Osteoblast (primary cell): Measurements from ENCODE around the gene CACNA2D3. TPM values are rescaled to one million over a fixed set of nuclear protein-coding genes. Genes with fewer than 3 reads are reported as not detected.

Source experiments
- DNase-seq: peaks from one replicate; pipeline ENCODE4 v3.0.0; 2011; ENCODE audit warnings: low spot score, mixed read lengths; ENCODE audit not compliant: insufficient read length; ENCODE audit errors: missing footprints
- H2AFZ ChIP-seq: 2 replicates; pipeline ENCODE4 v1.6.0; 2011; ENCODE audit warnings: mild to moderate bottlenecking, low read length
- H3K27ac ChIP-seq: 2 replicates; pipeline ENCODE4 v1.5.1; 2011; ENCODE audit warnings: mild to moderate bottlenecking, low read depth, low read length, moderate library complexity
- H3K27me3 ChIP-seq: 2 replicates; pipeline ENCODE4 v1.6.0; 2012; ENCODE audit warnings: mild to moderate bottlenecking, control low read depth, inconsistent platforms, low read length, moderate library complexity; ENCODE audit not compliant: insufficient read depth
- H3K36me3 ChIP-seq: 2 replicates; pipeline ENCODE4 v1.5.1; 2011; ENCODE audit warnings: mild to moderate bottlenecking, low read length, control low read depth, moderate library complexity; ENCODE audit not compliant: insufficient read depth
- H3K4me1 ChIP-seq: 2 replicates; pipeline ENCODE4 v1.5.1; 2011; ENCODE audit warnings: mild to moderate bottlenecking, low read length, control low read depth, moderate library complexity; ENCODE audit not compliant: insufficient read depth
- H3K4me2 ChIP-seq: 2 replicates; pipeline ENCODE4 v1.6.0; 2011; ENCODE audit warnings: mild to moderate bottlenecking, low read length; ENCODE audit not compliant: insufficient read depth
- H3K4me3 ChIP-seq: fragments of 200-600 bp; sonication (generic); 3 replicates; pipeline ENCODE4 v1.5.1; 2012; ENCODE audit warnings: mild to moderate bottlenecking, low read length, inconsistent platforms; ENCODE audit not compliant: insufficient read depth
- H3K79me2 ChIP-seq: 2 replicates; pipeline ENCODE4 v1.6.0; 2012; ENCODE audit warnings: mild to moderate bottlenecking, low read length, control low read depth, inconsistent platforms; ENCODE audit not compliant: insufficient read depth
- H3K9me3 ChIP-seq: 2 replicates; pipeline ENCODE4 v1.5.1; 2011; ENCODE audit warnings: low read depth, low read length, control low read depth
- H4K20me1 ChIP-seq: 2 replicates; pipeline ENCODE4 v1.6.0; 2012; ENCODE audit warnings: mild to moderate bottlenecking, low read length, control low read depth; ENCODE audit not compliant: insufficient read depth
- total RNA-seq: library from RNA; depleted of rRNA; stranded (reverse); fragments of >200 nt; gene quantifications from 2 replicates; pipeline ENCODE4 v1.2.3, GENCODE V29; 2012
- TF ChIP-seq, protein P1 (sequence below): IDR thresholded peaks from 2 replicates; pipeline ENCODE4 v1.5.1; 2011; ENCODE audit warnings: mild to moderate bottlenecking, low read depth, low read length, moderate library complexity; ENCODE audit errors: extremely low read depth

Gene CACNA2D3
- total RNA-seq, 1 donor, result 0.36 TPM

DNA sequence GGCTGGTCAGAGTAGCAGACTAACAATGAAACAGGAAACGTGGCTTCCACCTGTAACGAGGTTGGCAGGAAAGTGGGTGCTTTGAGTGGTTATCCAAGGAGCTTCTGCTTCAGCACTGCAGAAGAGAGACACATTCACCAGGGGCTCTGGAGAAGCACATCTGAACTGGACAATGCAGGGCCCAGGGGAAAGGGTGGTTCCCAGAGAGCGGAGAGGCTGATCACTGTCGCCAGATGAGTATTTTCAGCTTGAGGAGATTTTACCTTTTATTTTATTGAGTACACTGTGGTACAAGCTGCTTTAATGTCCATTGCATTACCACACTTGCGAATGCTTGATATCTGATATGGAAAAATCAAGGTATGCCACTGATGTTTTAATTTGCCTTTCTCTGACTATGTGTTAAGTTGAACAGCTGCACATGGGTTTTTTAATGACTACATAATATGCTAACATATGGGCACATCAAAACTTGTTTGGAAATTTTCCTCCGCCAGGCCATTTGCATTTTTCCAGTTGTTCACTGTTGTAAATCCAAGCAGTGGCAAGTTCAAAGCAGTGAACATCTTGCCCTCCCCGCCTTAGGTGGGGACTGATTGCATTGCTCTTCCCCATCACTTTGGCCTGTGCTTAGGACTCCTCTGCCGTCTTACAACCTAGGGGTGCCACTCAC is 753.4 kb downstream of the CACNA2D3 start:
- no peak for DNase-seq
- Histone ChIP-seq H2AFZ (no peak overlapping the region), H3K4me3 (no peak overlapping the region), H3K27me3 (no peaks in the 10 kb centered on the region), H3K27ac (no peak overlapping the region), H3K36me3 (no peaks in the 10 kb centered on the region), H3K4me2 (no peak overlapping the region), H4K20me1 (no peaks in the 10 kb centered on the region), H3K4me1 (peaks cover 13% of the 10 kb centered on the region), H3K9me3 (no peaks in the 10 kb centered on the region), H3K79me2 (no peaks in the 10 kb centered on the region)
- TF ChIP-seq, protein P1, sequence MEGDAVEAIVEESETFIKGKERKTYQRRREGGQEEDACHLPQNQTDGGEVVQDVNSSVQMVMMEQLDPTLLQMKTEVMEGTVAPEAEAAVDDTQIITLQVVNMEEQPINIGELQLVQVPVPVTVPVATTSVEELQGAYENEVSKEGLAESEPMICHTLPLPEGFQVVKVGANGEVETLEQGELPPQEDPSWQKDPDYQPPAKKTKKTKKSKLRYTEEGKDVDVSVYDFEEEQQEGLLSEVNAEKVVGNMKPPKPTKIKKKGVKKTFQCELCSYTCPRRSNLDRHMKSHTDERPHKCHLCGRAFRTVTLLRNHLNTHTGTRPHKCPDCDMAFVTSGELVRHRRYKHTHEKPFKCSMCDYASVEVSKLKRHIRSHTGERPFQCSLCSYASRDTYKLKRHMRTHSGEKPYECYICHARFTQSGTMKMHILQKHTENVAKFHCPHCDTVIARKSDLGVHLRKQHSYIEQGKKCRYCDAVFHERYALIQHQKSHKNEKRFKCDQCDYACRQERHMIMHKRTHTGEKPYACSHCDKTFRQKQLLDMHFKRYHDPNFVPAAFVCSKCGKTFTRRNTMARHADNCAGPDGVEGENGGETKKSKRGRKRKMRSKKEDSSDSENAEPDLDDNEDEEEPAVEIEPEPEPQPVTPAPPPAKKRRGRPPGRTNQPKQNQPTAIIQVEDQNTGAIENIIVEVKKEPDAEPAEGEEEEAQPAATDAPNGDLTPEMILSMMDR, result no peak

DNA sequence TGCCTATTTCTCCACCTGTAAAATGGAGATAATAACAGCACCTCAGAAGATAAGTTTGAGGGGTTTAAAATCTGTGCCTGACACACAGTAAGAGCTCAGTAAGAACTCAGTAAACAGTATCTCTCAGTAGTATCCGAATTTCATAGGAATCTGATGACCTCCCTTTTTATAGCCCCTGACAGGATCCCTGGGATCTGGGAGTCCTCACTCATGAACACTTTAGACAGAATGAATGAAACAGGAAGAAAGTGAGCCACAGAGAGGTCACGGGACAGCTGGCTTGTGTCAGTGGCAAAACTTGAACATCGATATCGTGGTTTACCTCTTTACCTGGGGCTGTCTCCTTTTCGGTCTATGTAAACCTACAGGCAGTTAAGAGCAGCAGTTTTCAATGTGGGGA is 754.3 kb downstream of the CACNA2D3 start:
- H3K4me1 ChIP-seq, result peaks cover 15% of the 10 kb centered on the region
- H3K4me3 ChIP-seq, result no peak overlapping the region
- no peaks in the 10 kb centered on the region for H3K79me2 ChIP-seq
- TF ChIP-seq, protein P1, result no peak
- H3K27ac ChIP-seq, result no peak overlapping the region
- DNase-seq, result no peak
- no peaks in the 10 kb centered on the region for H3K36me3 ChIP-seq
- no peaks in the 10 kb centered on the region for H3K9me3 ChIP-seq
- H3K27me3 ChIP-seq, result no peaks in the 10 kb centered on the region
- H4K20me1 ChIP-seq, result no peaks in the 10 kb centered on the region
- H2AFZ ChIP-seq, result no peak overlapping the region
- H3K4me2 ChIP-seq, result no peak overlapping the region

DNA sequence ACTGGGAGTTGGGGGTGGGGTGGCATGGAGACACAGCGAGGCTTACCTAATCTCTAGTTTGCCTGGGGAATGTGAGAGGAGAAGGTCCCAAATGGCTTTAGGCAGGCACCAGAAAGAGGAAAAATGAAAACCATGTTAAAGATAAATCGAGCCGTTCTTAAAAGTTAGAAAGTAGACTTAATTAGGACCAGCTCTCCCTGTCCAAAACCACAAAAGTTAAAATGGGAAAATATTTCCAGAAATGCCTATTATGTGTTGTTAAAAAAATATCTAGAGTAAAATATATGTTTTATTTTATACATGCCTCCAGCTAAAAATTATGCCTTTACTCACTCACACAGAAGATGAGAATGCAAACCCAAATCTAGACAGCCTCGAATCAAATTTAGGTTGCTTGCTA is 755.4 kb downstream of the CACNA2D3 start:
- peak overlapping the region; percentile 6 for H2AFZ ChIP-seq
- H3K4me1 ChIP-seq, result peaks cover 26% of the 10 kb centered on the region
- TF ChIP-seq, protein P1, result no peak
- no peaks in the 10 kb centered on the region for H3K9me3 ChIP-seq
- H3K4me2 ChIP-seq, result no peak overlapping the region
- no peaks in the 10 kb centered on the region for H3K79me2 ChIP-seq
- no peaks in the 10 kb centered on the region for H4K20me1 ChIP-seq
- no peak overlapping the region for H3K27ac ChIP-seq
- no peaks in the 10 kb centered on the region for H3K27me3 ChIP-seq
- no peaks in the 10 kb centered on the region for H3K36me3 ChIP-seq
- no peak overlapping the region for H3K4me3 ChIP-seq
- DNase-seq, result no peak

DNA sequence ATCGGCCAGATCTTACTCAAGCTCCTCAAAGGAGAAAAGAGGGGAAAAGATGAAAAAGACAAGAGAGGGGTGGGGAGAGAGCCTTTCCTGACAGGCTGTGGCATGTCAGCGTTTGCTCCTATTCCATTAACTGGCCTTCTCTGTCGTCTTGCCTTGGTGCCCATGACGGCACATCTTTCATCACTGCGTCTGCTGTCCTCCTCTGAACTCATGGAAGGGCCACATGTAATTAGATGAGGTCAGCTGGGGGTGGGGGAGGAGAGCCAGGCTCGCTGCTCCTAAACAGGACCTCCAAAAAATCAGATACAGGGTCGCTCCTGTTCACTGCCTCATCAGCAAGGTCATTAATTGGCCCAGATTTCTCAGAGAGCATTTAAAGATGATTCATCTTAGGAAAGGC is 755.8 kb downstream of the CACNA2D3 start:
- Histone ChIP-seq H3K27ac (no peak overlapping the region), H3K36me3 (no peaks in the 10 kb centered on the region), H3K79me2 (no peaks in the 10 kb centered on the region), H4K20me1 (no peaks in the 10 kb centered on the region), H3K4me2 (no peak overlapping the region), H3K9me3 (no peaks in the 10 kb centered on the region), H3K27me3 (no peaks in the 10 kb centered on the region), H2AFZ (peak overlapping the region; percentile 6), H3K4me1 (peaks cover 27% of the 10 kb centered on the region), H3K4me3 (no peak overlapping the region)
- DNase-seq, result no peak
- TF ChIP-seq, protein P1, result no peak
